Stimulated activated memory B cell treated with anti-CD40 and anti-IgM and Interleukin-4, amounts not matched to agents 10 μg/mL and 1 μg/mL and 100 μg/mL, for 72 hours (primary cell): ENCODE results near the gene MGAT4D.

ENCODE experiments used
- ATAC-seq: fragments of 150-1000 bp; cut with Tn5 transposase; 2 replicates; pipeline ENCODE4 v1.10.0; 2021
- H3K27ac Mint-ChIP-seq: one replicate; pipeline ENCODE4 v1.8.0; 2022; ENCODE audit warnings: mild to moderate bottlenecking, mixed read lengths
- H3K27me3 Mint-ChIP-seq: one replicate; pipeline ENCODE4 v1.8.0; 2022; ENCODE audit warnings: mixed read lengths
- H3K36me3 Mint-ChIP-seq: one replicate; pipeline ENCODE4 v1.8.0; 2022; ENCODE audit warnings: mixed read lengths
- H3K4me1 Mint-ChIP-seq: one replicate; pipeline ENCODE4 v1.8.0; 2022; ENCODE audit warnings: mixed read lengths
- H3K4me3 Mint-ChIP-seq: one replicate; pipeline ENCODE4 v1.8.0; 2022; ENCODE audit warnings: mild to moderate bottlenecking, moderate library complexity, mixed read lengths
- H3K9me3 Mint-ChIP-seq: one replicate; pipeline ENCODE4 v1.8.0; 2022; ENCODE audit warnings: mixed read lengths

MGAT4D gene

GRCh38 chr4:140400111-140400510 lies 98.0 kb downstream of the MGAT4D start:
- Mint-ChIP-seq H3K4me3 (no peak overlapping the region), H3K27ac (no peak overlapping the region), H3K9me3 (no peaks in the 10 kb centered on the region), H3K27me3 (peaks cover 10% of the 10 kb centered on the region), H3K36me3 (no peaks in the 10 kb centered on the region), H3K4me1 (no peaks in the 10 kb centered on the region)
- ATAC-seq, result no peak

- Mint-ChIP-seq H3K27me3 (peaks cover 10% of the 10 kb centered on the region), H3K4me1 (no peaks in the 10 kb centered on the region), H3K27ac (no peak overlapping the region), H3K4me3 (no peak overlapping the region), H3K9me3 (no peaks in the 10 kb centered on the region), H3K36me3 (no peaks in the 10 kb centered on the region)
- no peak for ATAC-seq
These were observed 102.4 kb downstream of the MGAT4D start for GRCh38 chr4:140395668-140396067.
